Subcutaneous preadipocyte (primary cell): Measurements from ENCODE around the gene ZCCHC4. TPM values are rescaled to one million over a fixed set of nuclear protein-coding genes. Genes with fewer than 3 reads are reported as not detected.

ENCODE experiments used
- total RNA-seq: library from RNA; depleted of rRNA; stranded (reverse); fragments of >200 nt; gene quantifications from 2 replicates; pipeline ENCODE4 v1.2.3, GENCODE V29; 2012

Gene ZCCHC4
- total RNA-seq, result 11.0 and 17.0 TPM in 2 replicates

GRCh38 chr4:25312496-25313200 lies at the start of gene ZCCHC4:
ZCCHC4 (plus strand) TSS chr4:25312774; CDS start chr4:25312810, 36 bp downstream.

GRCh38 chr4:25376754-25377571 lies 64.4 kb downstream of the ZCCHC4 start, which contains the start of gene ANAPC4:
ANAPC4 (plus strand) TSS chr4:25377263; CDS start chr4:25377428, 165 bp downstream.

Other genes with a start within 250 kb of the ZCCHC4 start
- 7.0 and 8.6 TPM in 2 replicates for gene SEPSECS, start 152.3 kb upstream of the ZCCHC4 start, total RNA-seq
- 24.6 and 32.1 TPM in 2 replicates for gene PI4K2B, start 78.7 kb upstream of the ZCCHC4 start, total RNA-seq
- 26.1 and 28.7 TPM in 2 replicates for gene ANAPC4, start 64.5 kb downstream of the ZCCHC4 start, total RNA-seq